CD4-positive, alpha-beta T cell treated with Interleukin-6 at 100 ng/mL for 8 hours (primary cell): Measurements from ENCODE around the gene MEX3C.

Source experiments
- DNase-seq: peaks from one replicate; pipeline ENCODE4 v3.0.0-alpha.2; 2020; ENCODE audit warnings: mixed read lengths, low spot score

The MEX3C gene

DNA sequence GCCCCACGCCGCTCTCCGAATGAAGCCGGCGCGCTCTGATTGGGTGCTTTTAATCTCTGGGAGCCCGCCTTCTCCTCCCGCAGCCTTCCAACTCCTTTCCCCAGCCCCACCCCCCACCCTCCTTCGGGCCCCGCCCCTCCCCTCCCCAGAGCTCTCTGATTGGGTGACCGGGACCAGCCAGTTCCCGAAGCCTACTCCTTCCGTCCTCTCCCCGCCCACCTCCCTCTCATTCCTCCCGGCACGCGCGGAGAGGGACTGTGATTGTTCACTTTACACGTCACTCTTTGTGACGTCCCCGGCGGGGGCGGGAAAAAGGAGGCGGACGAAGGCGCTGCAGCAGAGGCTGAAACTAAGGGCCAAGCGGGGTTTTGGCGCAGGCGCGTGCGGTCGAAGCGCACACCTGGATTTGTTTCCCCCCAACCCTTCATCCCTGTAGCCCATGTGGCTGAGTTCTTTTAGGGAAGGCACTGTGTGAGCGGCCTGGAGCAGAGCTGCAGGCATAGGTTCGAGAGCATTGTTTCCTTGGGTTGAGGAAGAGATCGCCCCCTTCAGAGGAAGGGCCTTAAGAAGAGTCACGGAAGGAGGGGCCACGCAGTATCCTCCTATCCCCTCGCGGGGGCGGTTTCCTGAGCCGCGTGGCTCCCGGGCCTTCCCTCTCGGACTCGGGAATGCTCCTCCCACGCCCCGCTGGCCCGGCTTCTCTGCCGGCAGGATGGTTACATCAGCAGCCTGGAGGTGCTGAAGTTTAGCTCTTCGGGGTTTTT, at the start of gene MEX3C:
TSS of gene MEX3C (minus strand) at position 21 of the 764 bp plus-strand sequence. CDS start 361 bp downstream, outside the sequence.
- peak; percentile 99 for DNase-seq

DNA sequence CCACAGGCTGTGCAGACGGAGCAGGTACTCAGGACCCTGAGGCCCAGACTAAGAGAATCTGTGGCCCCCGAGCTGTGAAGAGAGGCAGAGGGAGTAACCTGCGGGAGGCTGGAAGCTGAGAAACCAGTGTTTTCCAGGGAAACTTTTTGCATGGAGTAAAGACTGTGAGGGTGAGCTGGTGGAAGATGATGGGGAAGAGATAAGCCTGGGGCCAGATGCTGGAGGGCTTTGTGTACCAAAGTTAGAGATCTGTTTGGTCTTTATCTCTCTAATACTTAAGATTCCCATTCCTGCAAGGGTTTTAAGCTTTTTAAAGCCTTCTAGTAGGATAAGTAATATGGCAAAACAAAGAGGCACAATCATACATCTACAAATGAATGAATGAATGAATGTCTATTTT, 43.7 kb upstream of the MEX3C start:
- no peak for DNase-seq

DNA sequence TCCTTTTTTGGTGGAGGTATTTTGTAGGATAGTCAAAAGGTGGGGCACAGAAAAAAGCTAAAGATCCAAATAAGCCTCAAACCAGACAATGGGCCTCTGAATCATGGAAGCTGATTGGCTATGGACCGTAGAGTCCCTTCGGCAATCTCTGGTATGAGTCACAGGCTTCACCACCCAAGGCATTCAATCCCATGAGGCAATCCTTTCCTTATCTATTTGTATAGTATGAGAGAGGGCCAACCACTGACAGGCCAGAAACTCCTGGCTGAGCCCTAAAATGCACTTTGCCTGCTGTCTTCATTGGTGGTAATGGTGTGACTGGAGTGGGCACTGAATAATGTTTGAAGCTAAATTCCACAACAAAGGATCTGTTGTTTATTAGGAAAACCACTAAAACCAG, 38.7 kb upstream of the MEX3C start:
- no peak for DNase-seq

DNA sequence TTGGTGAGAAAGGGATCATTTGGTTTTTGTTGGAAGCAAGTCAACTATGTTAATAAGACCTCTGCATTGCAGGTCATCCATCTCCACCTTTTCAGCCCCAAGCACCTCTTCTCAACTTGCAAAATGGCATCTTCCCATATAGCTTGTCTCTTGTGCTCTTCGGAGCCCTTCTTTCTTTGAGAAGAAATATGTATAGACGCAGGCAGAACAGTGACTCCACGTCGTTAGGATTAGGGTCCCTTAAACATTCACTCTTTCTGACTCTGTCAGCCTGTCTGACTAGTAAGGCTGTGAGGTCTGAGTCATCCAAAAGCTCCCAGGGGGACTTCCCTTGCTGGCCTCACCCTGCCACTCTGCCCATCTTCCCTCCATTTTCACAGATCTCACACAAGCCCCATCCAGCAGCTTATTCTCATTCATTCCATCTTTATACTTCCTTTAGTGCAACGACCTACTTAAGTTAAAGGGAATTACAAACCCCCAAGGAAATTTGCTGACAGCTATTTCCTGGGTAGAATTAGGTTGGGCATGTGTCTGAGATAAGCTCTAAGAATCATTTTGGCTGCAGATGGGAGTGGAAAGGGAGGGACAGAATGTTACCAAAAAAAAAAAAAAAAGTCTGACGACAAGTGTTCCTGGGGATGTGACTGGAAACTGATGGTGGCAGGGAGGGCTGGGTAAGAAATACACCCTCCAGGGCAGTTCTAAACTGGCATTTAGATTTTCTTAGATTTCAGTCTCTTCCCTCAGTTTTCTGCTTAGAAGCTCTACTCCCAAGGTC, 37.7 kb upstream of the MEX3C start:
- DNase-seq = no peak

DNA sequence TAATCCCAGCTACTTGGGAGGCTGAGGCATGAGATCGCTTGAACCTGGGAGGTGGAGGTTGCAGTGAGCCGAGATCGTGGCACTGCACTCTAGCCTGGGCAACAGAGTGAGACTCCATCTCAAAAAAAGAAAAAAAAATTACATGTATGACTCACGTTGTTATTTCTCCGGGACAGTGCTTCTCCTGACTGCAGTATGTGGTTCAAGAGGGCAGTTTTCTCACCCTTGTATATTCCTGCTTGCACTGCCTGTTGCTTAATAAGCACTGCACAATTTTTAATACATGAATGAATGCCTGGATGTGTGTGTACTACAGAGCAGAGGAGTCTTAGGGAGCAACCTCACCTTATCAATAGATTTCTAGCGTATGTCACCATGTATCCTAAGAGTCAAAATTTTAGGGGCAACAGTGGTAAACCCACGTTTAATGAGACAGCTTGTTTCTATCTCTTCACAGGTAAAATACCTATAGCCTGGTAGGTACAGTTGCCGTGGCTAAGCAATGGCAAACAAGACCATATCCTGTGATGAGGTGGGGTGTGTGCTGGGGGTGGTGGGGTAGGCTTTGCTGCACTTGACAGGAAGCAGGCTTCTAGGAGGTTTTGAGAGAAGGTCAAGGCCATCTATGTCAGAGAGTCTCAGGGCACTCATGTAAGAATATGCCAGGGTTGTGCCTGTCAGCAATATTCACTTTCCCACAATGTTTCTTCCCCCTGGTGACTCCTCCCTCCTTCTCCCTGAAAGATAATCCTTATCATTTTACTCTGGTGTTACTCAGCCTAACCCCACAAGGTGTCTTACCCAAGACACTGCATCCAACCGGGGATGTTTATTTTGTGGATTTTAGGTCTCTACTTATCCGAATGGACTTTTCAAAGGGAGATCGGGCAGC, 36.9 kb upstream of the MEX3C start:
- DNase-seq = no peak

DNA sequence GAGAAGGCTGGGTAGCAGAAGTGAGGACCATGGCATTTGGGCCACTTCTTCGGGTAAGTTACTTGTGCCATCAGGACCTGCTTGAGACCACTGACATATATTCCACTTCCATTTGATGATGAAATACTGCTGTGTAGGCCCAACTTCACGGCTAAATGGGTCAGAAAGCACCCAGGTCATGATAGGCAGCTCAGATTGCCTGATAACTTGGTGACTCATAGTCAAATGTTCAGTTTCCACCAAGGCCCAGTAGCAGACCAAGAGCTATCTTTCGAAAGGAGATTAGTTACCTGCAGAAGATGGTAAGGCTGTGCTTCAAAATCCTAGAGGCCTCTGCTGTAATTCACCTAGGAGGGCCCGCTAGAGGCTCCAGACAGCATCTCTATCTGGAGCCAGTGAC, 31.8 kb upstream of the MEX3C start:
- no peak for DNase-seq

DNA sequence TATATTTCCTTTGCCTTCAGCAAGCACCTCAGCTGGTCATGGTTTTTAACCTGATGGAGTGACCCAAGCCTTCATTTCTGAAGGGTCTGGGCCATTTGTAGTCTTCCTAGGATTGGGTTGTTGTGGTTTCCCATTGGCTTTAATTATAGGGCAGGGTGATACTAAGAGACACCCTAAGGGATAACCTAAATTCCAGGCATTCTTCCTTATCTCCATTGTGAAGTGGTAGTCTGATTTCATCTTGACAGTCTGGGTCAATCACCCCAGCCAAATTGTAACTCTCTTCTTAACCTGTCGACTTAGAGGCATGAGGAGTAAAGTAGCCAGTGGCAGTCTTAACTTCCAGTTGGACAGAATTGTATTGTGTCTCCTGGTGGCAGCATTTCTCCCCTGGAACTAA, 30.2 kb upstream of the MEX3C start:
- no peak for DNase-seq

DNA sequence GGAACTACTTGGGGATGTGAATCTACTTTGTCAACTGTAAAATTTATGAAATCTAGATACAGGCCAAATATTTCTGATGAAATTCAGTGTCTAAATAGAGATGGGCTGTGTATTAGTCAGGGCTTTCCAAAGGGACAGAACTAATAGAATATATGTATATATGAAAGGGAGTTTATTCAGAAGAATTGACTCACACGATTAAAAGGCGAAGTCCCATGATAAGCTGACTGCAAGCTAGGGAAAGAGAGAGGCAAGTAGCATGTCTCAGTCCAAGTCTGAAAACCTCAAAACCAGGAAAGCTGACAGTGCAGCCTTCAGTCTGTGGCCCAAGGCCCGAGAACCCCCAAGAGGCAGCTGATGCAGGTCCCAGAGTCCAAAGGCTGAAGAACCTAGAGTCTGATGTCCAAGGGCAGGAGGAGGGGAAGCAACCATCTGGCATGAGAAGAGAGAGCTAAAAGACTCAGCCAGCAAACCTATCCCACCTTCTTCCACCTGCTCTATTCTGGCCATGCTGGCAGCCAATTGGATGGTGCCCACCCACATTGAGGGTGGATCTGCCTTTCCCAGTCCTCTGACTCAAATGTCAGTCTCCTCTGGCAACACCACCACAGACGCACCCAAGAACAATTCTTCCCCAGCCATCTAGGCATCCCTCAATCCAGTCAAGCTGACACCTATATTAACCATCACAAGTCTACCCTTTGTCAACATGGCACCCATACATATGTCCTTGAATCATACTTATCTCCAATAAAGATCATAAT, 29.3 kb upstream of the MEX3C start:
- DNase-seq = no peak

DNA sequence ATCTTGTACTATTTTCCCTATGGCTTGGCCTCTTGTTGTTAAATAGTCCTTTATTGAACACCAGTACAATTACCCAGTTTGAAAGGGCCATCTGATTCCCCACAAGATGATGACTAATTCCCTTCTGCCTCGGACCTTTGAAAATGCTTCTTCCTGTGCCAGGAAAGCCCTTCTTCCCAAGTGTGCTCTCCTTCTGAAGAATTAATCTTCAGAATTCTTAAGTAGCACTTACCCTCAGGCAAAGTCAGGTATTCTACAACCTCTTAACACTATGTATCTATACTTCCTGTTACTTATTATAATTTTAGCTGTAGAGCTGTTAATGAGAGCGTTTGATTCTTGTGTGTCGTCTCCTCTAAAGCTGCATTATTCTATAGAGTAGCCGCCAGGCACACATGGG, 28.6 kb upstream of the MEX3C start:
- DNase-seq = no peak

DNA sequence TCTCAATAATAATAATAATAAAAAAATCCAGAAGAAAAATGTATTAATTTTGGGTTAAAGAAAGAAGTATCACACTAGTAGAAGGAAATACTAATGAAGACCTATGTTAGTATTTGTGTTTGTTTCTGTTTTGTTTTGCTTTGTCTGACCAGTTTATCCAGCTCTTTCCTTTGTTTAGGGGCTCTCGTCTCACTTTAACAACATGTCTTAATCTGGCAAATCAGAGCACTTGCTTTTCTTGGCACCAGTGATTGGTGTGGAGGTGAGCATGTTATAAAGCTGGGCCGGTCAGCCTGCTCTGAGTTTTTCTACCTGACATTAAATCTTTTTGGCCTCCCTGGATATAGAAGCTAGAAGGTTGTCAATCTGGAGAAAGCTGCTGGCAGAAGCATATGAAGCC, 15.1 kb upstream of the MEX3C start:
- DNase-seq = no peak

DNA sequence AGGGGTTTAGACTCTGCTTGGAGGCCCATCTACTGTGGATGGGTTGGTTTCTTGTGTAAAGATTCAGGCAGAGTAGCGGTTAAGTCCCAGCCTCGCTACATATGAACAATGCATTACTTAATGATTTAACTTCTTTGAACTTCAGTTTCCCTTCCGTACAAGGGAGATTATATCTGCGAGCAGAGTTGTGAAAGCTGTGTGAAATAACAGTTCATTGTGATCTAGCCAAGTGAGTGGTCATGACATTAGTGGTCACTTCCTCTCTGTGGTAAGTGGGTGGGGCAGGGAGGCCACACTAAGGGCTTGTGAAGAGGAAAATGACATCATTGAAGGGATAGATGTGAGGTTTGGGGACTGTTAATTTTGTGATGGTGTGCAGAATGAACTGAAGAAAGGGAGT, 14.1 kb upstream of the MEX3C start:
- DNase-seq = peak; percentile 3

DNA sequence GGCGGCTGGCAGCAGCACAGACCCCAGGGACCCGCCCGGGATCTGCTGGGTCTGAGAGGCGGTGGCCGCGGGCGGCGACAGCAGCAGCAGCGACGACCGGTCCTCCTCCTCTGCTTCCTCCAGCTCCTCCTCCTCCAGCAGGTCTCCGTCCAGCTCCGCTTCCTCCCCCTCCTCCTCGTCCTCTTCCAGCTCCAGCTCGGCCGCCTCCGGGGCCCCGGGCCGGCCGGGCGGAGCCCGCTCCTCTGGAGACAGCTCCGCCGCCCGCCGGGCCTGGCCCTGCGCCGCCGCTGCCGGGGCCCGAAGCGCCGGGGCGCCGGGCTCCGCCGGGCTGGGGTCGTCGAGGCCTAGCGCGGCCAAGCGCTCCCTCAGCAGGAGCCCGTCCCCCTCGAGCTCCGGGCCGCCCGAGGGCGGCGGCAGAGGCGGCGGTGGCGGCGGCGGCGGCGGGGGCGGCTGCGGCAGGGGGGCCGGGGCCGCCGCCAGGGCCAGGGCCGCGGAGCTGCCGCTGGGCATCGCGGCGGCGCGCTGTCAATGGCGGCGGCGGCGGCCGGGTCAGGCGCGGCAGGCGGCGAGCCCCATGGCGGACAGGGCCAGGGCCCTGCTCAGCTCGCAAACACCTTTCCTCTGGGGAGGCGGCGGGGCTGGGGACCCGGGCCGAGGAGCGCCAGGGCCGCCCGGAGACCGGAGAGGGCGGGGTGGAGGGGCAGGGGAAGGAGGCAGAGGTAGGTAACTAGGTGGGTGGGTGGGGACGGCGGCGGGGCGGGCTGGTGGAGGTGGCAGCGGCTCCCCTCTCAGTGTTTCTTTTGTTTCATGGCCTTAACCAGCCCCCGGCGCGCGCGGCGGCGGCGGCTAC, 445 bp downstream of the MEX3C start:
- DNase-seq = peak; percentile 27

DNA sequence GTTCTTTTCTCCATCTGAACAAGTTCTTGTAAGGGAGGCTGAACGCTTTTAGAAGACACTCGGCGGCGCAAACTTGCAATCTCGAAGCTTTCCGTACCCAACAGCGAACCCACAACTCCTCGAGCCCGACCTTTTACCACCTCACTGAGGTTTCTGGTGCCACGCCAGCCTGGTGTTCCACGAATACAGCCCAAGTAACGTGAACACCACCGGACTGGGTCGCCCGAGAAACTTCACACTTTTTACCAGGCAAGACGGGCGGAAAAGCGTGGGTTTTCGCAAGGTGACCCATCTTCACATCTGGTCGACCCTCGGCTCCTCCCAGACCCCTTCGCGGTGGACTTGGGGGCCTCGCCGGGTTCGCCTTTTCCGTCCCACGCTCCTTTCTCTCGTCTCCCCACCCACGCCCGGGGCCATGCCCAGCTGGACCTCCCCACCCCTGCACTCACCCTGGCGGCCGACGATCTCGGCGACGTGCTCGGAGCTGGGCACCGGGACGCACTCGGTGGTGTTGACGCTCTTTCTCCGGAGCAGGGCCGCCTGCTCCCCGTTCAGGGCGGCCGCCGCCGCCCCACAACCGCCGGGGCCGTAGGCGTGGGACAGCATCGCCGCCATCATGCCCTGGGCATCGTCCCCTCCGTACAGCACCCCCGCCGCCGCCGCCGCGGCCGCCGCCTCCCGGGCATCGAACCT, 1.2 kb downstream of the MEX3C start:
- DNase-seq = peak; percentile 10

DNA sequence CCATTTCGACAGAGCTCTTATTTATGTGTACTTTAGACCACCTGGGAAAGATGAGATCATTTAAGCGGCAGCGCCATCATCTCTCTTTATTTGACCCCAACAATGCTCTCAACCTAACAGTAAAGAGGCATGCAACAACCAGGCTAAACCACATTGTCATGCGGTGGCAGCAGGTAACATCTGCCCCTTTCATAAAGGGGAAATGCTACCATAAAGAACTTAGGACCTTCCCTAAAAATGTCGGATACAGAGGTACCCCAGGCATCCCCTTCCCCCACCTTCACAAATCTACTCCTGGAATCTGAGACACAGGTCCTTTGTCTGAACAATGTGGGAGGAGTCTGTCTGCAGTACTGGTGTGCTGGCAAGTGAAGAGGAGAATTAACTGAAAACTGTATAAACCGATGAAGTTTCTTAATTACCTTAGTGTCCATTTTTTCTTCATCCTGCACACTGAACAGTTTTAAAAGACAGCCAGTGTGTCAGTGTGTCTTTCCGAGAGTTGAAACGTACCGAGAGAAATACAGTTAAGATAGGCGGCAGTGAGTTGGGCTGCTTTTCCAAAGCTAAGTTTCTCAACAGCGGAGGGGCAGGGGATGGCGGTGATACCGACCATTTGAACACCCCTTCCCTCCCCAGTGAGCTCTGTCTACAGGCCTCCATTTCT, 1.9 kb downstream of the MEX3C start:
- DNase-seq = peak; percentile 32

DNA sequence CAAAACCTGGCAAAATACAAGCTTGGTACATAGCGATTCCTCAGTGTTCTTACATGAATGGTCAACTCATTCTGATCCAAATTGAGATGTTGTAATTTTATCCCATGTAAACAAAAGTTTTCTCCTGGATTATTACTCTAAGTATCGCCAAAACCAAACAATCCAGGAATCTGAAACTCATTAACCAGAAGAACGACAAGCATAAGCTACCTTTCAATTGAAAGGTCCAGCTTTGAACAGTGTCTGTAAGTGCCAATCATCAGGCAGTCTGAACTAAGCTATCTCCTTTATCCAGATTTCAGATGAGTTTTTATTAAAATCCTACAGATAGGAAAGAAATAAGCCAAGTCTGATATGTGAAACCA, 2.4 kb downstream of the MEX3C start:
- DNase-seq = no peak

DNA sequence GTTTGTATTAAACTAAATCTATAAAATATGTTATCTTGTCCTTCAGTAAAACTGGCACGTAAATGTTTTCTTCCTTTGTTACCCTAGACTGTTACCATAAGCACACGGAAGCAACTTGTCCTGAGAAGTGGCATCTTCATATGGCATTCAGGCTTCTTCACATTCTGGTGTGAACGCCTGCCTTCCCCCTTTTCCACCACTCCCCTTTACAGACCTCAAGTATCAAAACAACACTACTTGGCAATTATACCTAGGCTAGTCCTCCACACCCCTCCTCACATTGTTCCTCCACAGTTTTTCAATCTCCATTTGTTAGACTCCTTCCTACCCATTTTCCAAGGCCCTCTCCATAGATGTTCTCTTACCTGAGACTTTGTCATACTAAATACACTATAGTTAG, 2.9 kb downstream of the MEX3C start:
- DNase-seq = no peak

DNA sequence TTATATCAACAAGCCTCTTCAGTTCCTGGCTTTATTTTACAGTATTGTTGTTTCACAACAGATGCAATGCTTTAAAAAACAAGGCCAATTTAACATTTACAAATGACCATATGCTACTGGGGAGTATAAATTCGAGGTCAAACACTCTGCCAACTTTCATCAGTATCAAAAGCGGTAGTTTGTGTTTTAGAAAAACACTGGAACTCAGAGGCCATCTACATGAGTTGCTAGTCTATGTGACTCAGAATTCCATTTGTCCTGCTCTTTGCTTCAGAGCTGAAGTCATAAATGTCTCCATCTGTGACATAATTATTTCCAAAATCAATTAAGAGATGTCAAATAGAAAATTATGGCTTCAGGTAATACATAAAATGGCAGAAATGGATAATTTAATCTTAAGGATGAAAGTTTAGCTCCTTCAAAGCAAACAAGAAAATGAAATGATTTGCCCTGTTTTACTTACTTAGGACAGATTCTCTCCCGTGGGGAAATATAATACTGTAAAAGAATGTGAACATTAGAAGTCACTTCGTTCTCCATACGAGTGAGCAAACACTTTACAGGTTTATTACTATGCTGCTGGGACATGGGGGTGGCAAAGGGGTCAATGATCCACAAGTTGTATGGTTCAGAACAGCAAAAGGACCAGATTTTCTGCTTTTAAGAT, 3.7 kb downstream of the MEX3C start:
- DNase-seq = no peak

DNA sequence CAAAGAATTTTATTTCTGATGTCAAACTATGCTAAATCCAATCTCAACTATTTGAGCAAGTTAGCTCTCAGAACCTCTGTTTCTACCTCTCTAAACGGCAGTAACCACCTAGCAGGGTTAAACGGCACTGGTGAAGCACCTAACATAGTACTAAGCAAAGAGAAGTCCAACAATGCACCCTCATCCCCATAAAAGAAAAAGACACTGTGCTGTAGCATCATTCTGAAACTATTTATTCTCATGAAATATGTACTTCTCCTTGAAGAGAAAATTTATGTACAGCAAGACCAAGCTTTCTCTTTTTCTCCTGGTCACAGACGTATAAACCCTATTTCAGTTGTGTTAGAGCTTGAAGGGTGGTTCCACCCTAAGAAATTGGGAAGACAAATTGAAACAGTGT, 4.8 kb downstream of the MEX3C start:
- no peak for DNase-seq

DNA sequence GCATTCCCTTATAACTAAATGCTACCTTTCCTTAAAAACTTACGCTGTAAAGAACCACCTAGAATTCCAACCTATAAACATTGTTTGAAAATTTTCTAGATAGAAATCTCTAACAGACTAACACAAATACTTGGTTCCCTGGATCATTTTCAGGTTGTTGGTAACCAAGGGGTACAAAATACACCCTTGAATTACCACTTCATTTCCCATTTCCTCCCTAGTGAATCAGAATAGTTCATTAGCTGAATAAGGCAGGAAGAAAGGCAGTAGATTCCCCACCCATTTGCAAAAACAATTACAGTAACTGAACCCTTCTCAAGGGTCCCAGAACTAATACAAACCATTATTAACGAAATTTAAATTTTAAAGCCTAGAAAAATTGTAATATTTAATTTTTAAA, 5.5 kb downstream of the MEX3C start:
- no peak for DNase-seq
